WTC11 (cell line): ENCODE data around the gene ACSM3. TPM values are rescaled to one million over a fixed set of nuclear protein-coding genes. Genes with fewer than 3 reads are reported as not detected.

Experiments used
- ATAC-seq: fragments of 200-7000 bp; cut with Tn5 transposase; 2 replicates; pipeline ENCODE4 v1.10.0; 2021; ENCODE audit warnings: mild to moderate bottlenecking, moderate library complexity
- CTCF ChIA-PET: fragments of 300-600 bp; sonication (Branson Sonifier 250); formaldehyde crosslinking; loops from one replicate; lab custom pipeline; 2021; ENCODE audit warnings: antibody characterized with exemption; lab: Charles Lee
- POLR2A ChIA-PET: fragments of 350-600 bp; sonication (Branson Sonifier 250); formaldehyde crosslinking; loops from one replicate; lab custom pipeline; 2021; ENCODE audit warnings: antibody characterized with exemption; lab: Charles Lee
- DNase-seq: peaks from one replicate; pipeline ENCODE4 v3.0.0; 2021; ENCODE audit warnings: low spot score
- H3K27ac Mint-ChIP-seq: 2 replicates; pipeline ENCODE4 v1.8.0; 2021; ENCODE audit warnings: mixed read lengths
- H3K27me3 Mint-ChIP-seq: 2 replicates; pipeline ENCODE4 v1.8.0; 2021; ENCODE audit warnings: low read depth, mild to moderate bottlenecking, moderate library complexity, mixed read lengths
- H3K36me3 Mint-ChIP-seq: 2 replicates; pipeline ENCODE4 v1.8.0; 2021; ENCODE audit warnings: mixed read lengths
- H3K4me1 Mint-ChIP-seq: 2 replicates; pipeline ENCODE4 v1.8.0; 2022; ENCODE audit warnings: mixed read lengths
- H3K4me3 Mint-ChIP-seq: 2 replicates; pipeline ENCODE4 v1.8.0; 2021; ENCODE audit warnings: mild to moderate bottlenecking, moderate library complexity, mixed read lengths
- H3K9me3 Mint-ChIP-seq: 2 replicates; pipeline ENCODE4 v1.8.0; 2021; ENCODE audit warnings: mixed read lengths
- AFF4 ChIP-seq: sonication (generic); formaldehyde crosslinking; IDR thresholded peaks from 2 replicates; pipeline ENCODE4 v1.8.1; 2023; ENCODE audit warnings: mild to moderate bottlenecking, missing genetic modification reagents, borderline replicate concordance
- AR ChIP-seq: fragments of 250-450 bp; sonication (Bioruptor Pico); IDR thresholded peaks from 2 replicates; pipeline ENCODE4 v1.9.0; 2021; ENCODE audit warnings: mild to moderate bottlenecking
- ATF1 ChIP-seq: sonication (generic); formaldehyde crosslinking; IDR thresholded peaks from 2 replicates; pipeline ENCODE4 v1.8.1; 2023; ENCODE audit warnings: mild to moderate bottlenecking, moderate library complexity, missing genetic modification reagents
- ATF2 ChIP-seq: sonication (generic); formaldehyde crosslinking; IDR thresholded peaks from 2 replicates; pipeline ENCODE4 v1.8.1; 2022; ENCODE audit warnings: low read depth, missing genetic modification reagents, borderline replicate concordance
- EMX1 ChIP-seq: fragments of 250-450 bp; sonication (Bioruptor Pico); IDR thresholded peaks from 2 replicates; pipeline ENCODE4 v1.8.0; 2021; ENCODE audit warnings: mild to moderate bottlenecking
- ESRRA ChIP-seq: sonication (generic); formaldehyde crosslinking; IDR thresholded peaks from 2 replicates; pipeline ENCODE4 v1.8.1; 2022; ENCODE audit warnings: mild to moderate bottlenecking, missing genetic modification reagents, borderline replicate concordance
- GABPB1 ChIP-seq: sonication (generic); formaldehyde crosslinking; IDR thresholded peaks from 2 replicates; pipeline ENCODE4 v1.8.1; 2023; ENCODE audit warnings: mild to moderate bottlenecking, missing genetic modification reagents
- GRHL2 ChIP-seq: fragments of 250-450 bp; sonication (Bioruptor Pico); IDR thresholded peaks from 2 replicates; pipeline ENCODE4 v1.8.0; 2022; ENCODE audit warnings: mild to moderate bottlenecking, moderate library complexity; ENCODE audit not compliant: insufficient replicate concordance, severe bottlenecking
- NFE2L1 ChIP-seq: sonication (generic); formaldehyde crosslinking; IDR thresholded peaks from 2 replicates; pipeline ENCODE4 v1.8.1; 2023; ENCODE audit warnings: missing genetic modification reagents
- NR1H2 ChIP-seq: sonication (generic); formaldehyde crosslinking; IDR thresholded peaks from 2 replicates; pipeline ENCODE4 v1.9.0; 2021; ENCODE audit warnings: mild to moderate bottlenecking, moderate library complexity, missing genetic modification reagents
- RORB ChIP-seq: fragments of 250-450 bp; sonication (Bioruptor Pico); IDR thresholded peaks from 2 replicates; pipeline ENCODE4 v1.9.0; 2021; ENCODE audit warnings: mild to moderate bottlenecking
- SMAD4 ChIP-seq: sonication (generic); formaldehyde crosslinking; IDR thresholded peaks from 2 replicates; pipeline ENCODE4 v1.8.0; 2022; ENCODE audit warnings: mild to moderate bottlenecking, missing genetic modification reagents
- SP1 ChIP-seq: sonication (generic); formaldehyde crosslinking; conservative IDR thresholded peaks from 2 replicates; pipeline ENCODE4 v1.8.1; 2022; ENCODE audit warnings: missing genetic modification reagents
- STAT6 ChIP-seq: sonication (generic); formaldehyde crosslinking; conservative IDR thresholded peaks from 2 replicates; pipeline ENCODE4 v1.8.1; 2023; ENCODE audit warnings: mild to moderate bottlenecking, low read depth, missing genetic modification reagents, moderate library complexity
- ZNF121 ChIP-seq: sonication (generic); formaldehyde crosslinking; IDR thresholded peaks from 2 replicates; pipeline ENCODE4 v1.8.0; 2023; ENCODE audit warnings: missing genetic modification reagents
- ZNF281 ChIP-seq: sonication (generic); formaldehyde crosslinking; IDR thresholded peaks from 2 replicates; pipeline ENCODE4 v1.8.0; 2023; ENCODE audit warnings: mild to moderate bottlenecking, missing genetic modification reagents
- ZNF396 ChIP-seq: fragments of 250-450 bp; sonication (Bioruptor Pico); IDR thresholded peaks from 2 replicates; pipeline ENCODE4 v1.8.0; 2021; ENCODE audit warnings: mild to moderate bottlenecking, moderate library complexity, borderline replicate concordance
- ZNF423 ChIP-seq: fragments of 250-450 bp; sonication (Bioruptor Pico); IDR thresholded peaks from 2 replicates; pipeline ENCODE4 v2.1.2; 2022; ENCODE audit warnings: mild to moderate bottlenecking, moderate library complexity
- total RNA-seq: library from RNA; stranded (reverse); gene quantifications from 3 replicates; pipeline ENCODE4 v1.2.3, GENCODE V29; 2021
- TF ChIP-seq, protein P1 (sequence below): fragments of 200-600 bp; IDR thresholded peaks from 2 replicates; pipeline ENCODE4 v1.8.0; 2022; ENCODE audit warnings: antibody characterized with exemption
- TF ChIP-seq, protein P2 (sequence below): fragments of 250-450 bp; sonication (Bioruptor Pico); IDR thresholded peaks from 2 replicates; pipeline ENCODE4 v1.9.0; 2021; ENCODE audit warnings: moderate library complexity, mild to moderate bottlenecking, inconsistent platforms, borderline replicate concordance

ACSM3 gene
- total RNA-seq, 1 experiment from 2014 or later: 5.0 TPM

DNA sequence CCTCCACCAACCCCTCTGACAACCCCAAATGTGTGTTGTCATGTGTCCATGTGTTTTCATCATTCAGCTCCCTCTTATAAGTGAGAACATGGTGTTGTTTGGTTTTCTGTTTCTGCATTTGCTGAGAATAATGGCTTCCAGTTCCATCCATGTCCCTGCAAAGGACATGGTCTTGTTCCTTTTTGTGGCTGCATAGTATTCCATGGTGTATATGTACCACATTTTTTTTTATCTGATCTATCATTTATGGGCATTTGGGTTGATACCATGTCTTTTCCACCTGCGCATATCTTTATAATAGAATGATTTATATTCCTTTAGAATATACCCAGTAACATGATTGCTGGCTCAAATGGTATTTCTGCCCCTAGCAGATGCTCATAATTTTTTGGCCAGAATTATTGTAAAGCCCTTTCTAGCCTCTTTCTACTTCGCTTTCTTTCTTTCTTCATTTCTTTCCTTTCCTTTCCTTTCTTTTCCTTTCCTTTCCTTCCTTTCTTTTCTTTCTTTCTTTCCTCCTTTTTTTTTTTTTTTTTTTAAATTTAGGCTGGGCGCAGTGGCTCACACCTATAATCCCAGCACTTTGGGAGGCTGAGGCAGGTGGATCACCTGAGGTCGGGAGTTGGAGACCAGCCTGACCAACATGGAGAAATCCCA lies 55.2 kb downstream of the ACSM3 start (continued):
- no peak for TF ChIP-seq ATF2 (CRISPR knock-in tag)
- TF ChIP-seq ZNF281 (CRISPR knock-in tag): no peak
- no peak for TF ChIP-seq RORB (CRISPR knock-in tag)

GRCh38 chr16:20821682-20822081 lies 57.9 kb downstream of the ACSM3 start:
- ChIA-PET CTCF (no interaction called here), POLR2A (no interaction called here)
- TF ChIP-seq NFE2L1 (no peak), ZNF423 (no peak), ESRRA (CRISPR knock-in tag) (no peak), EMX1 (CRISPR knock-in tag) (no peak), STAT6 (CRISPR knock-in tag) (no peak), ZNF121 (CRISPR knock-in tag) (no peak), NR1H2 (CRISPR knock-in tag) (no peak), GRHL2 (no peak), GABPB1 (no peak), AR (CRISPR knock-in tag) (no peak), AFF4 (no peak), ZNF396 (CRISPR knock-in tag) (no peak), ATF1 (CRISPR knock-in tag) (no peak), SP1 (CRISPR knock-in tag) (no peak), SMAD4 (CRISPR knock-in tag) (no peak)
- TF ChIP-seq, protein P1, sequence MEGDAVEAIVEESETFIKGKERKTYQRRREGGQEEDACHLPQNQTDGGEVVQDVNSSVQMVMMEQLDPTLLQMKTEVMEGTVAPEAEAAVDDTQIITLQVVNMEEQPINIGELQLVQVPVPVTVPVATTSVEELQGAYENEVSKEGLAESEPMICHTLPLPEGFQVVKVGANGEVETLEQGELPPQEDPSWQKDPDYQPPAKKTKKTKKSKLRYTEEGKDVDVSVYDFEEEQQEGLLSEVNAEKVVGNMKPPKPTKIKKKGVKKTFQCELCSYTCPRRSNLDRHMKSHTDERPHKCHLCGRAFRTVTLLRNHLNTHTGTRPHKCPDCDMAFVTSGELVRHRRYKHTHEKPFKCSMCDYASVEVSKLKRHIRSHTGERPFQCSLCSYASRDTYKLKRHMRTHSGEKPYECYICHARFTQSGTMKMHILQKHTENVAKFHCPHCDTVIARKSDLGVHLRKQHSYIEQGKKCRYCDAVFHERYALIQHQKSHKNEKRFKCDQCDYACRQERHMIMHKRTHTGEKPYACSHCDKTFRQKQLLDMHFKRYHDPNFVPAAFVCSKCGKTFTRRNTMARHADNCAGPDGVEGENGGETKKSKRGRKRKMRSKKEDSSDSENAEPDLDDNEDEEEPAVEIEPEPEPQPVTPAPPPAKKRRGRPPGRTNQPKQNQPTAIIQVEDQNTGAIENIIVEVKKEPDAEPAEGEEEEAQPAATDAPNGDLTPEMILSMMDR: no peak
- TF ChIP-seq, protein P2, sequence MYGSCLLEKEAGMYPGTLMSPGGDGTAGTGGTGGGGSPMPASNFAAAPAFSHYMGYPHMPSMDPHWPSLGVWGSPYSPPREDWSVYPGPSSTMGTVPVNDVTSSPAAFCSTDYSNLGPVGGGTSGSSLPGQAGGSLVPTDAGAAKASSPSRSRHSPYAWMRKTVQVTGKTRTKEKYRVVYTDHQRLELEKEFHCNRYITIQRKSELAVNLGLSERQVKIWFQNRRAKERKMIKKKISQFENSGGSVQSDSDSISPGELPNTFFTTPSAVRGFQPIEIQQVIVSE (CRISPR knock-in tag): no peak

More at GRCh38 chr16:20821682-20822081, 57.9 kb downstream of the ACSM3 start:
- no peaks in the 10 kb centered on the region for H3K4me1 Mint-ChIP-seq
- no peak for ATAC-seq
- no peak overlapping the region for H3K4me3 Mint-ChIP-seq
- peaks cover 21% of the 10 kb centered on the region for H3K36me3 Mint-ChIP-seq
- H3K9me3 Mint-ChIP-seq: peaks cover 3% of the 10 kb centered on the region; the same call in 1 of the 2 replicates
- no peak overlapping the region for H3K27ac Mint-ChIP-seq
- no peaks in the 10 kb centered on the region for H3K27me3 Mint-ChIP-seq
- no peak for DNase-seq
